IMR-90 (cell line): ENCODE results near the gene TNFAIP8. TPM values are rescaled to one million over a fixed set of nuclear protein-coding genes. Genes with fewer than 3 reads are reported as not detected.
A peak's percentile ranks its signal among the peaks of the same experiment; 100 is the strongest.

Experiments used
- ATAC-seq: fragments of 200-7000 bp; cut with Tn5 transposase; 2 replicates; pipeline ENCODE4 v1.9.1; 2020; ENCODE audit warnings: low read depth, mild to moderate bottlenecking, moderate library complexity
- BruUV-seq: library from RNA; stranded (reverse); fragments of 400-500 nt; replicated peaks from 2 replicates; lab custom pipeline; 2021; lab: Mats Ljungman, UMichigan
- CTCF ChIA-PET: fragments of 300-600 bp; formaldehyde crosslinking; extraction: SDS; loops from one replicate; lab custom pipeline; 2021; ENCODE audit warnings: antibody characterized with exemption; lab: Yijun Ruan, JAX
- POLR2A ChIA-PET: fragments of 300-600 bp; sonication (Branson Sonifier 250); formaldehyde crosslinking; loops from one replicate; lab custom pipeline; 2022; ENCODE audit warnings: antibody characterized with exemption; ENCODE audit not compliant: unreplicated experiment; lab: Charles Lee
- DNase-seq: peaks from one replicate; pipeline ENCODE4 v3.0.0; 2013
- H2AFZ ChIP-seq: replicated peaks from 2 replicates; pipeline ENCODE3; 2013; ENCODE audit warnings: low read length, mild to moderate bottlenecking; ENCODE audit not compliant: poor library complexity
- H2AK5ac ChIP-seq: 2 replicates; pipeline ENCODE4 v1.6.1; 2013; ENCODE audit warnings: low read depth, low read length, inconsistent platforms
- H2AK9ac ChIP-seq: replicated peaks from 2 replicates; pipeline ENCODE3; 2013; ENCODE audit warnings: mild to moderate bottlenecking, low read depth, low read length, moderate library complexity; ENCODE audit not compliant: poor library complexity
- H2BK120ac ChIP-seq: 2 replicates; pipeline ENCODE4 v1.6.1; 2013; ENCODE audit warnings: low read depth, low read length, inconsistent platforms
- H2BK15ac ChIP-seq: 3 replicates; pipeline ENCODE4 v1.6.1; 2013; ENCODE audit warnings: low read depth, low read length, inconsistent platforms
- H2BK20ac ChIP-seq: 2 replicates; pipeline ENCODE4 v1.6.1; 2013; ENCODE audit warnings: low read depth, mild to moderate bottlenecking, inconsistent platforms, low read length, moderate library complexity
- H2BK5ac ChIP-seq: 2 replicates; pipeline ENCODE4 v1.6.1; 2013; ENCODE audit warnings: mild to moderate bottlenecking, low read depth, low read length, inconsistent platforms; ENCODE audit not compliant: poor library complexity, severe bottlenecking
- H3K14ac ChIP-seq: replicated peaks from 2 replicates; pipeline ENCODE4 v1.6.1; 2013; ENCODE audit warnings: low read depth, low read length, inconsistent platforms
- H3K18ac ChIP-seq: 2 replicates; pipeline ENCODE4 v1.6.1; 2013; ENCODE audit warnings: low read depth, low read length, control low read depth
- H3K23ac ChIP-seq: 2 replicates; pipeline ENCODE4 v1.6.1; 2013; ENCODE audit warnings: low read depth, low read length, inconsistent platforms
- H3K27ac ChIP-seq: 2 replicates; pipeline ENCODE4 v1.5.1; 2013; ENCODE audit warnings: mild to moderate bottlenecking, control low read depth, low read length; ENCODE audit not compliant: insufficient read depth
- H3K27me3 ChIP-seq: 2 replicates; pipeline ENCODE4 v1.6.1; 2013; ENCODE audit warnings: low read length; ENCODE audit not compliant: control insufficient read depth, insufficient read depth
- H3K36me3 ChIP-seq: 2 replicates; pipeline ENCODE4 v1.6.1; 2013; ENCODE audit warnings: low read length, mixed read lengths; ENCODE audit not compliant: control insufficient read depth, insufficient read depth
- H3K4ac ChIP-seq: 2 replicates; pipeline ENCODE4 v1.6.1; 2013; ENCODE audit warnings: low read depth, low read length, inconsistent platforms
- H3K4me1 ChIP-seq: 2 replicates; pipeline ENCODE4 v1.6.1; 2013; ENCODE audit warnings: low read length, mixed read lengths; ENCODE audit not compliant: control insufficient read depth, insufficient read depth
- H3K4me2 ChIP-seq: 2 replicates; pipeline ENCODE4 v1.6.1; 2013; ENCODE audit warnings: low read depth, mild to moderate bottlenecking, control low read depth, low read length, moderate library complexity
- H3K4me3 ChIP-seq: 2 replicates; pipeline ENCODE4 v1.5.1; 2013; ENCODE audit warnings: low read depth, mild to moderate bottlenecking, control low read depth, low read length, moderate library complexity; ENCODE audit not compliant: insufficient read depth
- H3K56ac ChIP-seq: 2 replicates; pipeline ENCODE4 v1.6.1; 2013; ENCODE audit warnings: low read length, inconsistent platforms; ENCODE audit not compliant: insufficient read depth; ENCODE audit errors: extremely low read depth
- H3K79me1 ChIP-seq, 2 experiments: 2 replicates each; pipeline ENCODE4 v1.6.1; 2013; ENCODE audit warnings: low read length in 2 of 2, inconsistent platforms in 1 of 2, low read depth in 1 of 2
- H3K9ac ChIP-seq: 2 replicates; pipeline ENCODE4 v1.6.1; 2013; ENCODE audit warnings: low read depth, low read length, control low read depth
- H3K9me1 ChIP-seq: 2 replicates; pipeline ENCODE4 v1.6.1; 2013; ENCODE audit warnings: low read length, inconsistent platforms; ENCODE audit not compliant: insufficient read depth
- H3K9me3 ChIP-seq: 2 replicates; pipeline ENCODE4 v1.6.1; 2013; ENCODE audit warnings: low read length; ENCODE audit not compliant: control insufficient read depth, insufficient read depth
- H4K20me1 ChIP-seq: 2 replicates; pipeline ENCODE4 v1.6.1; 2013; ENCODE audit warnings: low read length, inconsistent platforms; ENCODE audit not compliant: insufficient read depth
- H4K5ac ChIP-seq: 2 replicates; pipeline ENCODE4 v1.6.1; 2013; ENCODE audit warnings: mild to moderate bottlenecking, low read depth, low read length, control low read depth
- H4K8ac ChIP-seq, 2 experiments: 2 replicates each; pipeline ENCODE4 v1.6.1; 2013; ENCODE audit warnings: low read depth in 2 of 2, low read length in 2 of 2, control low read depth in 1 of 2, inconsistent platforms in 1 of 2
- H4K91ac ChIP-seq: 2 replicates; pipeline ENCODE4 v1.6.1; 2013; ENCODE audit warnings: low read depth, low read length, inconsistent platforms; ENCODE audit not compliant: insufficient read depth
- BHLHE40 ChIP-seq: fragments of 150-350 bp; IDR thresholded peaks from 2 replicates; pipeline ENCODE4 v1.6.1; 2016; ENCODE audit warnings: mild to moderate bottlenecking, low read depth, low read length
- CEBPB ChIP-seq: IDR thresholded peaks from 2 replicates; pipeline ENCODE4 v1.6.1; 2012; ENCODE audit warnings: low read depth, low read length, improper control_type of control experiment
- CHD1 ChIP-seq: IDR thresholded peaks from 2 replicates; pipeline ENCODE4 v1.6.1; 2012; ENCODE audit warnings: low read depth, low read length, improper control_type of control experiment
- CTCF ChIP-seq: conservative IDR thresholded peaks from 2 replicates; pipeline ENCODE4 v1.5.1; 2012; ENCODE audit warnings: mild to moderate bottlenecking, low read depth, low read length, improper control_type of control experiment
- ELK1 ChIP-seq: fragments of 150-350 bp; IDR thresholded peaks from 2 replicates; pipeline ENCODE4 v1.6.1; 2016; ENCODE audit warnings: low read depth, mild to moderate bottlenecking, low read length, moderate library complexity, borderline replicate concordance
- FOS ChIP-seq: fragments of 150-350 bp; IDR thresholded peaks from 2 replicates; pipeline ENCODE4 v1.6.1; 2016; ENCODE audit warnings: low read depth, low read length
- MAFK ChIP-seq: IDR thresholded peaks from 2 replicates; pipeline ENCODE4 v1.6.1; 2012; ENCODE audit warnings: low read depth, low read length, improper control_type of control experiment
- MAZ ChIP-seq: IDR thresholded peaks from 2 replicates; pipeline ENCODE4 v1.6.1; 2012; ENCODE audit warnings: low read depth, mild to moderate bottlenecking, low read length, improper control_type of control experiment, moderate library complexity, borderline replicate concordance
- NFE2L2 ChIP-seq: fragments of 150-350 bp; IDR thresholded peaks from 2 replicates; pipeline ENCODE4 v1.6.1; 2016; ENCODE audit warnings: low read depth, mild to moderate bottlenecking, low read length
- RAD21 ChIP-seq: IDR thresholded peaks from 2 replicates; pipeline ENCODE4 v1.6.1; 2012; ENCODE audit warnings: low read length, improper control_type of control experiment
- SMC3 ChIP-seq: fragments of 150-350 bp; IDR thresholded peaks from 2 replicates; pipeline ENCODE4 v1.6.1; 2016; ENCODE audit warnings: low read depth, mild to moderate bottlenecking, antibody characterized with exemption, low read length, moderate library complexity
- USF2 ChIP-seq: fragments of 150-350 bp; IDR thresholded peaks from 2 replicates; pipeline ENCODE4 v1.6.1; 2017; ENCODE audit warnings: mild to moderate bottlenecking, antibody characterized with exemption, low read length, low read depth
- WGBS, 2 experiments: methylation state at CpG; one replicate each; pipeline versions ENCODE4 v1.1.5 to v1.1.7; 2013; ENCODE audit warnings: missing lambda C conversion rate in 2 of 2; ENCODE audit not compliant: insufficient read length in 1 of 2; ENCODE audit errors: extremely low coverage in 2 of 2; 5-methylcytosine and 5-hydroxymethylcytosine counted together
- dilution Hi-C: fragments of 300-500 bp; cut with HindIII; formaldehyde crosslinking; loops from one replicate; pipeline ENCODE4 v1.14.3; 2018; ENCODE audit warnings: low sequenced_read_pairs; ENCODE audit not compliant: unreplicated experiment
- in situ Hi-C: fragments of 300-500 bp; cut with MboI; formaldehyde crosslinking; loops from 3 replicates; pipeline ENCODE4 v1.14.3; 2019; ENCODE audit warnings: low sequenced_read_pairs, inconsistent platforms, mixed read lengths
- intact Hi-C: fragments of 100-400 bp; cut with micrococcal nuclease; formaldehyde crosslinking; loops from 2 replicates; pipeline ENCODE4 v1.10.0; 2022
- polyA plus RNA-seq, 3 experiments: library from polyadenylated mRNA; depleted of rRNA; stranded (reverse); fragments of >200 nt; gene quantifications; 2 replicates each; pipeline ENCODE4 v1.2.3, GENCODE V29; 2012; ENCODE audit warnings: low replicate concordance in 1 of 3
- total RNA-seq: library from RNA; depleted of rRNA; stranded (reverse); fragments of >200 nt; gene quantifications from 2 replicates; pipeline ENCODE4 v1.2.3, GENCODE V29; 2012

The TNFAIP8 gene
- total and polyA plus RNA-seq, 2 of the 4 experiments (the other 2 are of a cell fraction): 20.3 to 29.9 TPM

- Histone ChIP-seq H3K27me3 (no peaks in the 10 kb centered on the region), H3K9me1 (peaks cover 23% of the 10 kb centered on the region), H2BK120ac (peak overlapping the region; percentile 46; the same call in 1 of the 2 replicates), H3K4me2 (peak overlapping the region; percentile 16), H3K27ac (peak overlapping the region; percentile 50; the same call in 1 of the 2 replicates), H3K36me3 (no peaks in the 10 kb centered on the region), H3K23ac (0 out of 2 replicates have a peak overlapping the region, but pooled peaks have one; percentile 32), H3K9me3 (no peaks in the 10 kb centered on the region), H3K4me3 (no peak overlapping the region), H2BK5ac (peak overlapping the region; percentile 23), H4K20me1 (no peaks in the 10 kb centered on the region), H4K5ac (peak overlapping the region; percentile 32; the same call in 1 of the 2 replicates), H3K9ac (no peak overlapping the region), H2AFZ (no peak overlapping the region), H3K79me1 (peaks cover 16 to 52% of the 10 kb centered on the region in 2 experiments), H2BK20ac (peak overlapping the region; percentile 38; the same call in 1 of the 2 replicates), H2BK15ac (0 out of 3 replicates have a peak overlapping the region, but pooled peaks have one; percentile 2), H2AK9ac (no peak overlapping the region), H3K14ac (0 out of 2 replicates have a peak overlapping the region, but pooled peaks have one; percentile 43), H3K4ac (peak overlapping the region; percentile 56; the same call in 1 of the 2 replicates), H4K91ac (no peak overlapping the region), H2AK5ac (peak overlapping the region; percentile 85), H3K56ac (no peak overlapping the region), H4K8ac (0 out of 4 replicates have a peak overlapping the region, but pooled peaks of 1 of the 2 experiments have one; percentile 10), H3K4me1 (peaks cover 31% of the 10 kb centered on the region), H3K18ac (peak overlapping the region; percentile 59)
- in situ Hi-C loops: no loop called here
- CTCF ChIA-PET: interaction anchor here (1.2 kb wide), 2 partner anchors 83 kb away, joined by 3 to 4 read pairs; no protein-coding TSS in a partner anchor
- no TSS peak for BruUV-seq
- intact Hi-C loops: loop anchor here (2.0 kb wide), 2 partner anchors 60 to 340 kb away; partner anchors contain the start of gene DTWD2
- ATAC-seq (peak; percentile 65), DNase-seq (peak; percentile 87)
- WGBS, 2 experiments: 0% methylated on average over 1 of the region's 10 CpGs; no CpG with 5 or more reads in 1 of the 2 experiments
- POLR2A ChIA-PET: interaction anchor here (0.6 kb wide), 1 partner anchor 75 kb away, joined by 17 read pairs; no protein-coding TSS in a partner anchor
- dilution Hi-C loops: no loop called here
- TF ChIP-seq CTCF (no peak), CEBPB (no peak), BHLHE40 (no peak), USF2 (no peak), MAFK (peak; percentile 78), ELK1 (no peak), MAZ (no peak), CHD1 (no peak), NFE2L2 (0 out of 2 replicates have a peak, but pooled peaks have one; percentile 9), RAD21 (0 out of 2 replicates have a peak, but pooled peaks have one; percentile 17), FOS (peak; percentile 22; the same call in 1 of the 2 replicates), SMC3 (no peak)
Observed at GRCh38 chr5:119328753-119329602, 26.8 kb upstream of the TNFAIP8 start.
